Measurements from ENCODE around the gene CNTLN. TPM values are rescaled to one million over a fixed set of nuclear protein-coding genes. Genes with fewer than 3 reads are reported as not detected.
A peak's percentile ranks its signal among the peaks of the same experiment; 100 is the strongest.

CNTLN gene
- total and polyA plus RNA-seq, 2 of the 13 experiments (the other 11 are each of a cell fraction or from before 2014, with no cell fraction given) = 1.5 to 5.7 TPM

- TF ChIP-seq NKX3-1 (CRISPR knock-in tag; IDR thresholded peaks at IDR 0.05) = peak; percentile 55; the same call in 1 of the 2 replicates
- TF ChIP-seq ATF3 (CRISPR knock-in tag; IDR thresholded peaks at IDR 0.05) = no peak
- 0 out of 2 replicates have a peak, but pooled peaks have one; percentile 19 for TF ChIP-seq ZNF766 (CRISPR knock-in tag; IDR thresholded peaks at IDR 0.05; ENCODE audit: borderline replicate concordance)
- TF ChIP-seq ZBTB44 (CRISPR knock-in tag; IDR thresholded peaks at IDR 0.05) = no peak
- TF ChIP-seq BATF2 (CRISPR knock-in tag; IDR thresholded peaks at IDR 0.05) = 0 out of 2 replicates have a peak, but pooled peaks have one; percentile 56
- TF ChIP-seq MTA1 (CRISPR knock-in tag; IDR thresholded peaks at IDR 0.05; ENCODE audit: borderline replicate concordance) = no peak
- 0 out of 2 replicates have a peak, but pooled peaks have one; percentile 83 for TF ChIP-seq BRD4 (CRISPR knock-in tag; IDR thresholded peaks at IDR 0.05)
- no peak for TF ChIP-seq SATB2 (CRISPR knock-in tag; IDR thresholded peaks at IDR 0.05)
- no peak for TF ChIP-seq ZNF7 (CRISPR knock-in tag; IDR thresholded peaks at IDR 0.05)
- TF ChIP-seq CEBPB (IDR thresholded peaks at IDR 0.05; ENCODE audit: borderline replicate concordance, low read depth, low read length) = no peak
- TF ChIP-seq CBX2 (IDR thresholded peaks at IDR 0.05; ENCODE audit: low read depth, low read length) = no peak
- no peak for TF ChIP-seq CBX2 (CRISPR knock-in tag; IDR thresholded peaks at IDR 0.05; ENCODE audit: low read depth)
- TF ChIP-seq NCOA1 (CRISPR knock-in tag; IDR thresholded peaks at IDR 0.05) = no peak
- TF ChIP-seq THAP11 (CRISPR knock-in tag; IDR thresholded peaks at IDR 0.05) = peak; percentile 31; the same call in 1 of the 2 replicates
- peak; percentile 91 for TF ChIP-seq PHF8 (CRISPR knock-in tag; IDR thresholded peaks at IDR 0.05)
- TF ChIP-seq YY1 (IDR thresholded peaks at IDR 0.05; ENCODE audit: insufficient read depth, insufficient replicate concordance, low read depth, low read length) = peak; percentile 83
- TF ChIP-seq ZNF136 (CRISPR knock-in tag; IDR thresholded peaks at IDR 0.05; ENCODE audit: low read depth) = 0 out of 2 replicates have a peak, but pooled peaks have one; percentile 57
- no peak for TF ChIP-seq ESRRA (CRISPR knock-in tag; IDR thresholded peaks at IDR 0.05; ENCODE audit: low read depth)
- TF ChIP-seq NR0B2 (CRISPR knock-in tag; IDR thresholded peaks at IDR 0.05) = 0 out of 2 replicates have a peak, but pooled peaks have one; percentile 29
- TF ChIP-seq CEBPG (CRISPR knock-in tag; IDR thresholded peaks at IDR 0.05) = no peak
- 0 out of 2 replicates have a peak, but pooled peaks have one; percentile 52 for TF ChIP-seq TERF1 (CRISPR knock-in tag; IDR thresholded peaks at IDR 0.05)
- peak; percentile 38; the same call in 1 of the 2 replicates for TF ChIP-seq ZNF773 (CRISPR knock-in tag; IDR thresholded peaks at IDR 0.05; ENCODE audit: borderline replicate concordance)
- TF ChIP-seq ZNF326 (CRISPR knock-in tag; IDR thresholded peaks at IDR 0.05; ENCODE audit: borderline replicate concordance) = no peak
- peak; percentile 85; the same call in 1 of the 2 replicates for TF ChIP-seq ZIK1 (CRISPR knock-in tag; IDR thresholded peaks at IDR 0.05; ENCODE audit: borderline replicate concordance, low read depth)
- 0 out of 2 replicates have a peak, but pooled peaks have one; percentile 45 for TF ChIP-seq ZFP90 (CRISPR knock-in tag; IDR thresholded peaks at IDR 0.05; ENCODE audit: borderline replicate concordance)
- TF ChIP-seq ASH2L (IDR thresholded peaks at IDR 0.05; ENCODE audit: insufficient read length, low read depth, low read length) = peak; percentile 48
These were observed at the start of gene CNTLN (continued) for GRCh38 chr9:17134396-17135294.
